ENCODE results near the gene CEBPG.

- no peak for TF ChIP-seq CTCF (conservative IDR thresholded peaks at IDR 0.05)
- no peak for TF ChIP-seq EZH2 (IDR thresholded peaks at IDR 0.05; ENCODE audit: low read depth)
Measured at GRCh38 chr19:33385956-33386355, 12.4 kb downstream of the CEBPG start.
